DOHH2 (cell line): Measurements from ENCODE around the gene PSD4.

Source experiments
- EZH2phosphoT487 ChIP-seq: fragments of 200-600 bp; sonication (generic); IDR thresholded peaks from 2 replicates; pipeline ENCODE4 v1.6.1; 2017; ENCODE audit warnings: borderline replicate concordance, mild to moderate bottlenecking, antibody characterized with exemption, low read length, moderate library complexity, mixed read lengths
- TF ChIP-seq, protein P1 (sequence below): fragments of 200-600 bp; sonication (generic); IDR thresholded peaks from one replicate; pipeline ENCODE4 v1.5.1; 2014; ENCODE audit warnings: antibody characterized with exemption, mild to moderate bottlenecking, low read depth, low read length; ENCODE audit not compliant: poor library complexity, severe bottlenecking

DNA sequence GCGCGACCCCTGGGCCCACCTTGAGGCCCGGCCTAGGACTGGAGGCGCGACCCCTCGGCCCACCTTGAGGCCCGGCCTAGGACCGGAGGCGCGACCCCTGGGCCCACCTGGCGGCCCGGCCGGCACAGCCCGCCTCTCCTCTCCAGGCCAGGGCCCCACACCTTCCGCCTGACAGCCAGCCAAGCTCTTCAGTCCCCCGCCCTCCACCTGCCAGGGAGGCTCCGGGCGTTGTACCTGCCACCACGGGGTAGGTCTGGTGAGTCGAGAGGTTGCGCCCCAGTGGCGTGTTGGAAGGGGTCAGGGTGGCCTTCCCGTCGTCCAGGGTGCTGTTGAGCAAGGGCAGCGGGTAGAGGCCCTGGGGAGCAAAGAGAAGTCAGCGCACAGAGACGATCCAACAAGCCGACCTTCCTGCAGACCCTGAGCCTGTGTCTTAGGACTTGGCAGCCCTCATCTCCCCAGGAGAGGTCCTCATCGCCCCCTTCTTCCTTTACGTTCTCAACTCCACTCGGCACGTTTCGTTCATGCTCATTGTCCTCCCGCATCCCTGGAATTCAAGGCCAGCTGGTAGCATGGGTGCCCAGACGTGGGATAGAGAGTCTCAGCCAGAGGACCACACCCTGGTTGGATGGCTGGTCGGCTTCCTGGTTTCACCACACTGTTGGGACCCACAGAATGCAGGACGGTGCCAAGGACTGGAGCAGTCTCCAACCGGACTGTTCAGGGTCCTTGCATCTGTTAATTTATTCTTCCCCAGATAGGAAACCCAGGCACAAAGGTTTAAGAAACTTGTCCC lies 62.8 kb downstream of the PSD4 start:
- TF ChIP-seq, protein P1, sequence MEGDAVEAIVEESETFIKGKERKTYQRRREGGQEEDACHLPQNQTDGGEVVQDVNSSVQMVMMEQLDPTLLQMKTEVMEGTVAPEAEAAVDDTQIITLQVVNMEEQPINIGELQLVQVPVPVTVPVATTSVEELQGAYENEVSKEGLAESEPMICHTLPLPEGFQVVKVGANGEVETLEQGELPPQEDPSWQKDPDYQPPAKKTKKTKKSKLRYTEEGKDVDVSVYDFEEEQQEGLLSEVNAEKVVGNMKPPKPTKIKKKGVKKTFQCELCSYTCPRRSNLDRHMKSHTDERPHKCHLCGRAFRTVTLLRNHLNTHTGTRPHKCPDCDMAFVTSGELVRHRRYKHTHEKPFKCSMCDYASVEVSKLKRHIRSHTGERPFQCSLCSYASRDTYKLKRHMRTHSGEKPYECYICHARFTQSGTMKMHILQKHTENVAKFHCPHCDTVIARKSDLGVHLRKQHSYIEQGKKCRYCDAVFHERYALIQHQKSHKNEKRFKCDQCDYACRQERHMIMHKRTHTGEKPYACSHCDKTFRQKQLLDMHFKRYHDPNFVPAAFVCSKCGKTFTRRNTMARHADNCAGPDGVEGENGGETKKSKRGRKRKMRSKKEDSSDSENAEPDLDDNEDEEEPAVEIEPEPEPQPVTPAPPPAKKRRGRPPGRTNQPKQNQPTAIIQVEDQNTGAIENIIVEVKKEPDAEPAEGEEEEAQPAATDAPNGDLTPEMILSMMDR: no peak
- no peak for TF ChIP-seq EZH2phosphoT487
